Stimulated activated CD8-positive, alpha-beta memory T cell treated with anti-CD3 and anti-CD28 coated beads, Interleukin-7, amount 100 ng/mL, for 48 hours (primary cell): ENCODE measurements around the gene MYO7B.

ENCODE experiments used
- DNase-seq, 2 donors: peaks; one replicate each; pipeline ENCODE4 v3.0.0-alpha.2; 2020; ENCODE audit warnings: low read depth in 1 of 2; ENCODE audit errors: extremely low read depth in 1 of 2

MYO7B gene

DNA sequence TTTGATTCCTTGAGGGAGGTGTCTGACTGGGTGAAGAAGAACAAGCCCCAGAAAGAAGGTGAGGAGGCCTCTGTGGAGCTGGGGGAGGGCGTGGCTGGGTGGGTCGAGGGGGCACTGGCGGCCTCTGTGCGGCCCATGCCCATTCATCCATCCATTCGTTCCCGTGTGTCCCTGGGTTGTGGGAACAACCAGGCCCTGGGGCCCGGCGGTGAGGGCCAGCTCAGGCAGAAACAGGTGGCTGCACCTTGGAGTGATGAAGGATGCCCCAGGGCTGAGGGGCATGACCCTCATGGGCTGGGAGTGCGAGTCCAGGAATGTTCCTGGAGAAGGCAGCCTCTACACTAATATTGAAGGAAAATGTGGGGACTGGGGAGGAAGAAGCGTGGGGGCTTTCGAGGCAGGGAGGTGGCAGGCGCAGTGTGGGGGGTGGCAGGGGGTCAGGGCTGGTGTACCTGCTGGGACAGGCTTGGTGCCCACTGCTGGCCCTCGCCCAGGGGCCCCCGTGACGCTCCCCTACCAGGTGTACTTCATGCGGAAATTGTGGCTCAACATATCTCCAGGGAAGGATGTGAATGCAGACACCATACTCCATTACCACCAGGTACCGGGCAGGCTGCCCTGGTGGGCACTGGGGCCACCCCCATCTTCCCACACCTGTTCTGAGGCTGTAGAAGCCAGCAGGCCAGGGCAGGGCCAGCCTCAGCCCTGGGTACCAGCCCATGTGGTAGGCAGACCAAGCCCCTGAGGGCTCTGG is 99.3 kb downstream of the MYO7B start:
- DNase-seq: no peak

DNA sequence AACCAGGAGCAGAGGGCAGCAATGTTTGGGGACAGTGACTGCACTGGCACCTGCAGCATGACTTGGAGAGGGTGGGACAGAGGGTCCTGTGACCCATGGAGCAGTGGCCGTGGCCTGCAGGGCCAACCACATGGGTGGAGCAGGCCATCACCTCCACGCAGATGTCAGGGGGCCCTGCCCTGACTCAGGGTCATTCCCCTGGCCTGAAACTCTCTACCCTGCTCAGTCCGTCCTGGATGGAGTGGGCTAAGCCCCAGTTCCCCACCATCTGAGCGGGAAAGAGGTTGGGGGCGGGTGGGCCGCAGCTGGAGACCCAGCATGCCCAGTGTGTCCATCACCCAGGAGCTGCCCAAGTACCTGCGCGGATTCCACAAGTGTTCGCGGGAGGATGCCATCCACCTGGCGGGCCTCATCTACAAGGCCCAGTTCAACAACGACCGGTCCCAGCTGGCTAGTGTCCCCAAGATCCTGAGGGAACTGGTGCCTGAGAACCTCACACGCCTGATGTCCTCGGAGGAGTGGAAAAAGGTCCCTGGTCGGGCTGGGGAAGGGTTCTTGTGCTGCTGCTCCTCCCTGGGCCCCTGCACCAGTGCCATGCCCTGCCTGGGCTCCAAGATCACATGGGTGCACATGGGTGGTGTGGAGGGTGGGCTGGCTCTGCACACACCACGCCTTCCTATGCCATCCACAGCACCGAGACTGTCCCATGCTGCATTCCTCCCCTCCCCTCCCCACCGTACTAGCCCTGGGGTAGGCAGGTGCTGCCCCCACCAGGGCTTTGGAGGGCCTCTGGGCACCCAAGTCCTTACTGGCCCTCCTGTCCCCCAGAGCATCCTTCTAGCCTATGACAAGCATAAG is 100.1 kb downstream of the MYO7B start:
- DNase-seq: no peak

DNA sequence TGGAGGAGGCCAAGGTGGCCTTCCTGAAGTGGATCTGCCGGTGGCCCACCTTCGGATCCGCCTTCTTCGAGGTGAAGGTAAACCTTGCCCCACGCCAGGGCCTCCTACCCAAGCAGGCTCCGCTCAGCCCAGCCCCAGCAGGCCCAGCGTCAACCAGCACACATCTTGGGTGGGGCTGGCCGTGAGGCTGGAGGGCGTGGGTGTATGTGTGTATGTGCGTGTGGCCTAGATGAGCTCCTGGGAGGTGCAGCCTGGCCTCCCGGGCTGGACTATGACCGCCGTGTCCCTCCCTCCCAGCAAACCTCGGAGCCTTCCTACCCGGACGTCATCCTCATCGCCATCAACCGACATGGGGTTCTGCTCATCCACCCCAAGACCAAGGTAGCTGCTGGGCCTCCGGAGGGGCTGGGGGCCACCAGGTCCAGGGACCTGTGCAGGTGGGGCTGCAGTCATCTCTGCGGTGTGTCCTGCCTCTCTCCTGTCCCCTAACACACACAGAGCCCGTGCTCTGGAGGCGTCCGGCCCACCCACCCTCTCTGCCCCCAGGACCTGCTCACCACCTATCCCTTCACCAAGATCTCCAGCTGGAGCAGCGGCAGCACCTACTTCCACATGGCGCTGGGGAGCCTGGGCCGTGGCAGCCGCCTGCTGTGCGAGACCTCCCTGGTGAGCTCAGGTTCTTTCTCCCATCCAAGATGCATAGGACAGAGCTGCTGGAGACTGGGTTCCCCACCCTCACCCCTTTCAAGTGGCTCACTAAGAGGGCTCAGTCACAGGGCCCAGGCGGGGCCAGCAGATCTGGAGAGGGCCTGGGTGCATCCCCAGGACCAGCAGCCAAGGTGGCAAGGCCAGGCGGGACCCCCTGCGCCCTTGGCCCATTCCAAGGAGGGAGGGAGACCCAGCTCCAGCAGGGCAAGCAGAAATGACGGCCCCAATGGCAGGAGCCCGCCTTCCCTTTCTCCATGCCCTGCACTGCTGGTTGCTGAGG is 101.1 kb downstream of the MYO7B start:
- DNase-seq: no peak

DNA sequence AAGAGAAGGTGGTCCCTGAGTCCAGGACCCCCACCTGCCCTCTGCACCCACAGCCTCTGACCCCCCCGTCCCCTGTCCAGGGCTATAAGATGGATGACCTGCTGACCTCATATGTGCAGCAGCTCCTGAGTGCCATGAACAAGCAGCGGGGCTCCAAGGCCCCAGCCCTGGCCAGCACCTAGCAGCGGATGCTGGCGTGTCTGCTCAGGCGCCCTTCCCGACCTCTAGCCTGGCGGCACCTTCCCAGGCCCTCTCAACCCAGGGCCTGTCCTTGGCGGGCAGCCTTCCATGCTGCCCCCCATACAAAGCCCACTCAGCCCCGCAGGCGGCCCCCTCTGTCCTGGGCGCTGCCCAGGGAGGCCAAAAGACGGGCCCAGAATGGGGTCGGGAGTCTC is 101.8 kb downstream of the MYO7B start:
- no peak for DNase-seq

DNA sequence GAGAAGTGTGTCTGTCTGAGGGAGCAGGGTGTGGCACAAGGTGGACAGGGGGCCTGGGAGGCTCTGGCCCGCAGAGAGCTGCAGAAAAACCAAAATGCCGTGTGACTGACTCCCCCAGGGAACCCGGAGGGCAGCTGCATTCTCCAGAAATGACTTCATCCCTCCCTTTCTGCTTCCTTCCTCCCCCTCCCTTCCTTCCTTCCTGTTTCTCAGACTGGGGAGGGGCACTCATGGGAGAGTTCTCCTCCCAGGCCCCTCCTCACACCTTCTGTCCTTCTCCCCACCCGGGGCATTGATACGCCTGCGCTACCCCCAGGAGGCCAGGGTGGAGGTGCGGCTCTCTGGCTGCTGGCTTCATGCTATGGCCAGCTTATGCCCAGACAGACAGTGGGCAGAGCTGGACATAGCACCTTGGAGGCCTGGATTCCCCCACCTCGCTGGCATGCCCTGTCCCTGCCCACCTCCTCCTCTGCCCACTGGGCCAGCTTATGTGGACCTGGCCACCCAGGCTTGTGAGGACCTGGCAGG is 102.3 kb downstream of the MYO7B start:
- DNase-seq: no peak

DNA sequence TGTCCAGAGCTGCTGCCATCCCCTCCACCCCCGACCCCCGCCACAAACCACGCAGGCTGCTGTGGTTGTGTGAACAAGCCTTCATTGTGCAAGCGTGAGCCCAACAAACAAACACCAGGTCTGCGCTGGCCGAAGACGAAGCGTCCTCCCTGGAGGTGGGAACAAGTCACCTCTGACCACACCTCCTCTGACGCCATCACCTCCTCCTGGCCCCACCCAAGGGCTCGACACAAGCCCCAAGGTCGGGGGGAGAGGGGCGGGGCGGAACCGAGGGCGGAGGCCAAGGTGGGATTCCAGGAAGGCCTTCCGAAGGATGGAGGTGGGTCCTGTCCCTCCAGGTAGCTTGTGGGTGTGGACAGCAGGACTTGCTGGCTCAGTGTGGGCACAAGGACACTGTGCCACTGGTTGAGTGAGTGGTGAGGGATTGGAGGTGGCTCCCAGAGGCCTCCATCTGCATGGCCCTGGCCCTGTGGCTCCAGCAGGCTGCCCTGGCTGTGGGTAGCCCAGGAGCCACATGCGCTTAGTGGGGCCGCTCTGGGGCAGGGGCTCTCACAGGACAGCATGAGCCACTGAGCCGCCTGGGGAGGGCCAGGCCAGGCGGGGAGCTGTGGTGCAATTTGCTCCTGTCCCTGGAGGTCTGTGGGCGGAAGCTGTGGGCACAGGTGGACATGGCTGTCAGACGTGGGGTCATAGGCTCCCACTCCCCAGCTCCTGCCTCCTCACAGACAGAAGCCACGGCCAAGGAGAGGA is 103.1 kb downstream of the MYO7B start:
- no peak for DNase-seq

DNA sequence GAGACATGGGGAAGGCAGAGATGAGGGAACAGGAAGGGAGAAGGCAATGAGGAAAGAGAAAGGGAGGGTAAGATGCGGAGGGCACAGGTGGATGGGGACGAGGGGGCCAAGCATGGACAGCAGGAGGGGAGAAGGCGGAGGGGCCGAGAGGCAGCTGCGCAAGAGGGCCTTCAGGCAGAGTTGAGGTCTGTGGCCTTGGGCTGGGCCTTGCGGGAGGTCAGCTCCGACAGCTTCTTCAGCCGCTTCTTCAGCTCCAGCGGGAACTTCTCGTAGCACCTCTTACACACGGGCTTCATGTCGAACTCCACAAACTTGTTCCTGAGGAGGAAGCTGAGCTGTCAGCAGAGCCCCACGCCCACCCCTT is 103.6 kb downstream of the MYO7B start:
- DNase-seq: no peak

DNA sequence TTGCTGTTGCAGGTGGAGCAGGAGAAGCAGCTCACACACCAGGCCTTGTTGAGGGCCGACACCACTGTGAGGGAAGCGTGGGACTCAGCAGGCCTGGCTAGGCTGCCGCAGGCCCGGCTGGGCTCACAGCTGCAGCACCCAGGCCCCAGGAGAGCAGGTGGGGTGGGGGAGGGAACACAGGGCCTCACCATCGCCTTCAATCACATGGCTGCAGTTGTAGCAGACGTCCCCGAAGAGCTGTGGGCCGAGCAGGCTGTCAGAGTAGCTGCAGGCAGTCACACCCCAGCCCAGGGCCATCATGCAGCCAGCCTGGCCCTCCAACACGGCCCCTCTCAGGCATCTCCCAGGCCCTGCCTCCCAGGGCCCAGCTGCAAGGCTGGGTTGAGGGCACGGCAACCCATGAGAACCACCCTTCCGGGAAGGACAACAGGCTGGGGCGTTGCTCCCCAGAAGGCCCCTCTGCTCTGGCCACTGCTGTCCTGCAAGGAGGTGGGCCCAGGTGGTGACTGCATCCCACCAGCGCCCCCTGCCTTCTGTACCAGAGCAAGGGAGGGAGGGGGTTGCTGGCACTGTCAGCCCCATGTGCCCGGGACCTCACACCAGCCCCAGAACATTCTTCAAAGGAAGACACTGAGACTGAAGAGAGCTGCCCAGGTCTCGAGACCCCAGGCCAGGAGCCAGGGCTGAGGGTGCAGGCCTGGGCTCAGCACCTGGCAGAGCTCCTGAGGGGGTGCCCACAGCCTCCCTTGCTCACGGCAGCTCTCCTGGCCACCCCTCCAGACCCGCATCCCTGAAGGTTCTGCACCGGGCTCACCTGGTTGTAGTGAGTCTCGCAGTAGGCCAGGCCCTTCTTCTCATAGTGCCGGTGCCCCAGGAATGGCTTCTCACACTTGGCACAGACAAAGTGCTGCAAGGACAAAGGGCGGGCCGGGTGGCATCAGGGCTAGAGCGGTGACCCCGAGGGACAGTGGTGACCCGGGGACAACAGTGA is 104.9 kb downstream of the MYO7B start:
- no peak for DNase-seq

DNA sequence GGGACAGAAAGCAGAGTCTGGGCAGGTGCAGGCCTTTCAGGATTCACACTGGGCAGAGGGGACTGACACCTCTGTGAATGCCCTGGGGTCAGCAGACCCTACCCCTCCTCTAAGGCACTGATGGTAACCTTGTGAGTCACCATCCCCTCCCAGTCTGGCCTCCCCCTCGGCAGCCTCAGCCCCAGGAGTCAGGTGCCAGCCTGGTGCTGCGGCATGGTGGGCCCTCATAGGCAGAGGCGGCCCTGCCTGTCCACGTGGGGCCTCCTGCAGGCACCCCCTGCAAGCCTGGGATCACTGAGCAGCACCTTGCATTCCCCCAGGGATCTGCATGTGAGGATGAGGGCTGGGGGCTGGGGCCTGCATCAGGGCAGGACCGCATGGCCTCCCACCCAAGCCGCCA is 105.7 kb downstream of the MYO7B start:
- no peak for DNase-seq

DNA sequence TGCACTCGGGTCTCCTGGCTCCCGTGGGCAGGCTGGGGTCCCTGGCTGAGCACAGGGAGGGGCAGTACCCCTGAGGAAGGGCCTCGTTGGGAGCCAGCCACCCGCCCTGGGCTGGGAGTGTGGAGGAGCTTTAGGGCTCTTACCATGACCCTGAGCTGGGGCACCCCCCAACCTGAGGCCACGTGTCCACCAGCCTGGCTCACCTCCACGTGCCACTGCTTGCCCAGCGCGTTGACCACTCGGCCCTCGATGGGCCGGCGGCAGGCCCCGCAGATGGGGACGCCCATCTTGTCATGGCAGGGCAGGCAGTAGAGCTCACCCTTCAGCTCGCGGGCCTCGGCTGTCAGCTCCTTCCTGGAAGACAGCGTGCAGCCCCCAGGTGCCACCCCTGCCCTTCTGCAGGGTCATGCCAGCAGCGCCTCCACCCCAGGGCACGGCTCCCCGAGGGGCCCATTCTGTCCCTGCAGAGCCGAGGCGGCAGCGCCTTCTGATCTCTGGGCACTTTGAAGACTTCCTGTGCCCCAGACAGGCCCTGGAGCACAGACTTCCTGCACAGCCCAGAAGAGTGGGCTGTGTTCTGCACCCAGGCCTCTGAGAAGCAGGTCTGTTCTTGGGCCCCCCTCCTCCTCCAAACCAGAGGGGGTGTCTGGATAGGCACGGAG is 106.5 kb downstream of the MYO7B start:
- DNase-seq: no peak

DNA sequence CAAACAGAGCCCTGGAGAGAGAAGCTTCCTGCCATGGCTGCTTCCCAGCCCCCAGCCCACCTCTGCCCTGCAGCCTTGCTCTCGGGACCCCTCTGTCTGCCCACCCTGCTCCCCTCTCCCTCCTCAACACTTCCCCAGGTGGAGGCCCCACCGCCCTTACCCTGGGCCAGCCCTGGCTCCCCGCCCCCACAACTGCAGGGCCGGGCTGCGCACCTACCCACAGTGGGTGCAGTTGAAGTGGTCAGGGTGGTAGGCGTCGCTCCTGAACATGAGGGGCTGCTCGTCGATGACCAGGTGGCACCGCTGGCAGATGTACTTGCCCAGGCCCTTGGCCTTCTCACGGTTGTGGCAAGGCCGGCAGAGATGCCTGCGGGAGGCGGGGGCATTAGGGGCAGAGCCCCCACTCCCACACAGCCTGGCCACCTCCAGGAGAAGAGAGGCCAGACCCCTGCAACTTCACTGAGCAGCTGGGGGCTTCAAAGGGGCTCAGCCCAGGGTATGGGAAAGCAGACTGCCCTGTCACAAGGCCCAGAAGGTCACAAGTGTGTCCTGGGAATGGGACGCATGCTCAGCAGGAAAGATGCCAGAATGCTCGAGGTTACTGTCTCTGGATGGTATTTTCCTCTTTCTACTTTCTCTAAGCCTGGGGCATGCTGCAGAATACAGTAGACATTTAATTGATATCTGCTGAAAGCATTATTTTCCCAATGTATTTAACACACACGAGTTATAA is 107.4 kb downstream of the MYO7B start:
- no peak for DNase-seq

DNA sequence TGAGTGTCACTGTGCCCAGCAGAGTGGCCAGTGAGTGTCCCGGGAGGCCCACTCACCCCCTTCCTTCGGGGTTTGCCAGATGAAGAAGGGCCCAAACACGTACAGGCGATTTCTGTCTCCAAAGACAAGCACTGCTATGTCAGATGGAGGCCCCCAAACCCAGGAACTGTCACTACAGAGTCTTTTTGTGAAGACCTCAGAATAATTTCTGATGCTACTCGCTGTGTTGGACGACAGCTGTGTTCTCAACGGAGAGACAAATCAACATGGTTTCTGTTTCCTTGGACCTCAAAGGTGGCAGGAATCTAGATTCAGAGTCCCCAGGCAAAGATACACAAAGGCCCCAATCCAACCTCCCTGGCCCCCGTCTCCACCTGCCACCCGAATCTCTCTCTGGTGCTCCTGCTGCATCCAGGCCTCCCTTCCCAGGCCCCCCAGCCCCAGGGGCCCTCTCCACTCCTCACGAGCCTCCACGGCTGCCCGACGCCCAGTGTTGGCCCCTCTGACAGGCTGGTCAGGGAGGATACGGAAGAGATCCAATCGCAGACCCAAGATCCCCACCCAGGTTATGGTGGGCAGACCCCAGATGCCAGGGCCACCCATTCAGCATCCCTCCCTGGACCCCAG is 108.1 kb downstream of the MYO7B start:
- DNase-seq: no peak

DNA sequence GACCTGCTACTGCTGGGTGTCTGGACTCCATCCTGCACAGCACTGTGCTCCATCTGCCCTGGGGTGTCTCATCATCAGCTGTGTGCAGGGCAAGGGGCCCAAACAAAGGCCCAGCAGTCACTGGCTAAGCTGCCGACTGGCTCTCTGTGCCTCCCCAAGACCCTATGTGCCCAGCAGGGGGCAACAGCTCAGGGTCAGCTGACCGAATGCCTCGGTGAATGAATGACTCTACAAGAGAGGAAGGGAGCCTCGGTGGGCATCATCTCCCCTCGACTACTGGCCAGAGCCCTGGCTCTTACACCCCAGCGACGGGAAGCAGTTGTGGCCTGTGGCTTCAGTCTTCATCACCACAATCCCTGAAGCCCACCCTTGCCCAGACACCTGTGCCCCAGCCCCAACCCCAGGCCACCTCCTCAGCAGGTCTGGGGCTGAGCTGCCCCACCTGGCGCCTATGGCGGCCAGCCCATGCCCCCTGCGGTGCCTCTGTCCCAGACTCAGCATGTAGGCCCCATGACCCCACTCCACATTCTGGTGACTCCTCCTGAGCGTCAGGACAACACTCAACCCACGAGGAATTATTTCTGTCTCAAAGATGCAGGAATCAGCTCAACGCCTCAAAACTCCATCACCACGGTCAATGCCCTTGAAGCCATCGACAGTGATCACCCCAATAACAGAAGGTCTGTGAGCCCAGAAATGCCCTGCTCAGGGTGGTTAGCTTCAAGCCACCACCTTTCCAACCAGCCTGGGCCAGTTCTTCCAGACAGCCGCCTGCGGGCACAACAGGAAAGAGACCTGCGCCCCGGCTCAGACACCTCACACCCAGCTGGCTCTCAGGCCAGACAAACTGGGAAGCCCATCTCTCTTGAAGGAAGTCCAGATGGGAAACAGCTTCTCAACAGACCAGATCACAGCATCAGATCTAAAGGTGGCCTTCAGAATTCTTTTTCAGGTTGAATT is 108.9 kb downstream of the MYO7B start:
- no peak for DNase-seq

DNA sequence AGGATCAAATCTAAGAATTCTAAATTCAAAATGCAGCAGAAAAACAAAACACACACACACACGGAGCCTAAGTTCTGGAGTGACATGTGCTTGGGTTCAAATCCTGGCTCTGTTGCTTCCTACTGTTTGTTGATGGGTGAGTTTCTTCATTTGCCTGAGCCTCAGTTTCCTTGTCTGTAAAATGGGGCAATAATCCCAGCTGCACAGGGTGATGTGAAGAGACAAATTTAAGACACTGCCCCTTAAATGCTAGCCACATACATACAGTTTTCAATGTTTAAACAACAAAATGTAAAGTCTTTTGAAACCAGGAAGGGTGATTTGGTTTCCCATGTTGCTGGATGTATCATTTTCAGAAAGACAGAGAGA is 109.5 kb downstream of the MYO7B start:
- DNase-seq: no peak

DNA sequence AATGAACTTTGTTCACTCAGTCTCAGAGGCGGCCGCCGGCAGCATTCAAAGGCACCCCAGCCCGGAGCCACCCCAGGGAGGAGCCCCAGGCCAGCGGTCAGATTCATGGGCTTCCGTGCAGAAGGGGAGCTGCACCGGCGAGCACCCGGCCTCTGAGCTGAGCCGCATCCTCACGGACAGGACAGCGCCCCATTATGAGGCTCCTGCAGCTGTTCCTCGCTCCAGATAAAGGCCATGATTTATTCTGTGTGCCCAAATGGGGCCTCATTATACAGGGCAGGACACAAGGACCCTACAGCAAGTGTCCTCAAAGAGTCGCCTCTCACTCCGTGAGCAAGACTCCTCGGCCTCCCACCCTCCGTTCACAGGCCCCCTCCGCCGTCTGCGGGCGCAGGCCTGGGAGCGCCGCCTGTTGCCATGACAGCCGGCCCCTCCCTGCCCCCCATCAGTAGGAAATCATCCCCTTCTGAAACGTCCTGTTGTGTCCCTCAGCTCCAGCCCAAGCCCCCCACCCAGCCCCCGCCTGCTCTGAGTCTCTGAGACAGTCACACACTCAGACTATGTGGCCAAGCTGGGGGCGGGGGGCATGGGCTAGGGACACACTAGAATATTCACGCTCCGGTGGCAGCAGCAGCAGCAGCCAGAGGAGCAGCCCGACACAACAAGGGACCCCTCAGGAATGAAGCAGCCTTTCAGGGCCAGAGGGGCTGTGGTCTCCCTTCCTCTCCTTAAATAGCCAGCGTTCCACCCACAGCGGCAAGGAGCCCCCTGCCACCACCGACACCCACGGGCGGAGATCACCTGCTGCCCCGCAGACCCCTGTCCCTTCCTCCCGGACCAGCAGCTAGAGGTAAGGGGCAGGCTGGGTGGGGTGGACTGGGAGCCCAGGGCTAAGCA is 110.2 kb downstream of the MYO7B start, which contains the start of gene GPR17:
Gene GPR17, plus strand, starts transcription at position 759 of the 897 bp plus-strand sequence. CDS start 4,583 bp downstream, outside the sequence.
- no peak for DNase-seq
